Liver (tissue), 9 donors: ENCODE measurements around the gene CACNA2D1. TPM values are rescaled to one million over a fixed set of nuclear protein-coding genes. Genes with fewer than 3 reads are reported as not detected.
A peak's percentile ranks its signal among the peaks of the same experiment; 100 is the strongest.
"Not testable (repeated sequence)": the region's sequence is repeated elsewhere in the genome, so short reads cannot be mapped to it uniquely, and the experiment has no call there.

ENCODE experiments used
- DNase-seq: peaks from one replicate; pipeline ENCODE4 v3.0.0-alpha.2; 2017; ENCODE audit warnings: low spot score
- H3K27ac ChIP-seq, 2 donors: one replicate each; pipeline ENCODE4 v1.7.0; 2013; ENCODE audit warnings: inconsistent platforms in 2 of 2, low read length in 2 of 2, control low read depth in 1 of 2, low read depth in 1 of 2, mild to moderate bottlenecking in 1 of 2
- H3K27me3 ChIP-seq, 4 donors: one replicate each; pipeline versions ENCODE4 v1.6.1 to v1.7.0; 2013; ENCODE audit warnings: low read length in 3 of 4, inconsistent platforms in 1 of 4, mild to moderate bottlenecking in 1 of 4, moderate library complexity in 1 of 4; ENCODE audit not compliant: control insufficient read depth in 4 of 4, insufficient read depth in 4 of 4
- H3K36me3 ChIP-seq, 4 donors: one replicate each; pipeline versions ENCODE4 v1.6.1 to v1.7.0; 2013; ENCODE audit warnings: low read length in 3 of 4, mild to moderate bottlenecking in 3 of 4, low read depth in 1 of 4, moderate library complexity in 1 of 4; ENCODE audit not compliant: control insufficient read depth in 4 of 4, insufficient read depth in 3 of 4
- H3K4me1 ChIP-seq, 4 donors: one replicate each; pipeline versions ENCODE4 v1.6.1 to v1.7.0; 2013; ENCODE audit warnings: low read length in 3 of 4, mild to moderate bottlenecking in 3 of 4, moderate library complexity in 1 of 4; ENCODE audit not compliant: control insufficient read depth in 4 of 4, insufficient read depth in 4 of 4
- H3K4me3 ChIP-seq, 3 donors: one replicate each; pipeline versions ENCODE4 v1.6.1 to v1.7.0; 2013; ENCODE audit warnings: low read length in 3 of 3, control low read depth in 1 of 3, low read depth in 1 of 3, mild to moderate bottlenecking in 1 of 3
- H3K9ac ChIP-seq, 2 donors: one replicate each; pipeline ENCODE4 v1.7.0; 2013; ENCODE audit warnings: low read length in 2 of 2, mild to moderate bottlenecking in 2 of 2, moderate library complexity in 2 of 2, control low read depth in 1 of 2, low read depth in 1 of 2
- H3K9me3 ChIP-seq, 4 donors: one replicate each; pipeline versions ENCODE4 v1.6.1 to v1.7.0; 2013; ENCODE audit warnings: low read length in 3 of 4; ENCODE audit not compliant: control insufficient read depth in 4 of 4
- ATF3 ChIP-seq: IDR thresholded peaks from 2 replicates; pipeline ENCODE4 v1.6.1; 2016; ENCODE audit warnings: antibody characterized with exemption
- CTCF ChIP-seq: fragments of 150-350 bp; IDR thresholded peaks from 2 replicates; pipeline ENCODE4 v1.5.1; 2017; ENCODE audit warnings: improper control_type of control experiment, low read depth, low read length; ENCODE audit not compliant: missing input control
- HNF4A ChIP-seq, 2 donors: conservative IDR thresholded peaks; 2 replicates each; pipeline ENCODE4 v1.6.1; 2016; ENCODE audit warnings: antibody characterized with exemption in 2 of 2, mild to moderate bottlenecking in 2 of 2
- HNF4G ChIP-seq: IDR thresholded peaks from 2 replicates; pipeline ENCODE4 v1.6.1; 2016; ENCODE audit warnings: antibody characterized with exemption
- JUND ChIP-seq, 2 donors: IDR thresholded peaks; 2 replicates each; pipeline ENCODE4 v1.6.1; 2016; ENCODE audit warnings: antibody characterized with exemption in 2 of 2
- NR2F2 ChIP-seq: IDR thresholded peaks from 2 replicates; pipeline ENCODE4 v1.6.1; 2016; ENCODE audit warnings: antibody characterized with exemption
- RAD21 ChIP-seq, 2 donors: IDR thresholded peaks; 2 replicates each; pipeline ENCODE4 v1.6.1; 2016; ENCODE audit warnings: antibody characterized with exemption in 2 of 2, mild to moderate bottlenecking in 2 of 2
- SP1 ChIP-seq: IDR thresholded peaks from 2 replicates; pipeline ENCODE4 v1.6.1; 2018; ENCODE audit warnings: antibody characterized with exemption, mild to moderate bottlenecking
- ZBTB33 ChIP-seq: IDR thresholded peaks from 2 replicates; pipeline ENCODE4 v1.6.1; 2016; ENCODE audit warnings: antibody characterized with exemption
- WGBS: extraction: QIAGEN DNeasy Blood & Tissue Kit; methylation state at CpG from one replicate; pipeline ENCODE4 v1.1.7; 2013; 5-methylcytosine and 5-hydroxymethylcytosine counted together
- polyA plus RNA-seq, 2 donors: library from polyadenylated mRNA; stranded (reverse) in 1 of 2; unstranded in 1 of 2; fragments of 200-250 nt in 1 of 2; fragments of >200 nt in 1 of 2; fragmentation: Nextera tagmentation in 1 of 2; extraction: Ambion mirVana in 1 of 2; gene quantifications; one replicate each; pipeline versions ENCODE4 v1.2.1 to v1.2.3, GENCODE V29; 2013 to 2015
- total RNA-seq, 2 donors: library from RNA; depleted of rRNA; stranded (reverse); fragments of >200 nt; gene quantifications; one replicate each; pipeline ENCODE4 v1.2.3, GENCODE V29; 2014
- donor health status: healthy.
- donor health status: healthy.
- donor health status: healthy.
- donor health status: healthy.
- donor health status: healthy.

CACNA2D1 gene
- total and polyA plus RNA-seq, 4 donors = 0.42 to 2.3 (median 0.94) TPM

- TF ChIP-seq HNF4G = peak; percentile 27
- TF ChIP-seq HNF4A (conservative IDR thresholded peaks at IDR 0.05) = peak; percentile 34 to 60
- no peak for TF ChIP-seq JUND (IDR thresholded peaks at IDR 0.05)
- peak; percentile 35 for TF ChIP-seq CTCF
- TF ChIP-seq RAD21 (IDR thresholded peaks at IDR 0.05) = peak; percentile 78 to 81
- no peak for TF ChIP-seq ZBTB33
- Histone ChIP-seq H3K9ac (no peak overlapping the region), H3K4me1 (peaks cover 0 to 3% (median 0%) of the 10 kb centered on the region in 4 donors), H3K9me3 (no peaks in the 10 kb centered on the region), H3K27ac (no peak overlapping the region), H3K4me3 (no peak overlapping the region), H3K36me3 (no peaks in the 10 kb centered on the region), H3K27me3 (no peaks in the 10 kb centered on the region)
- DNase-seq = no peak
- 59% methylated on average over 1 of the region's 1 CpG for WGBS
Observed at GRCh38 chr7:82017334-82017943, 426.1 kb downstream of the CACNA2D1 start.

GRCh38 chr7:82015751-82016150 lies 427.8 kb downstream of the CACNA2D1 start:
- Histone ChIP-seq H3K4me3 (no peak overlapping the region), H3K9ac (no peak overlapping the region), H3K27me3 (no peaks in the 10 kb centered on the region), H3K9me3 (no peaks in the 10 kb centered on the region), H3K4me1 (peaks cover 0 to 3% (median 0%) of the 10 kb centered on the region in 4 donors), H3K27ac (no peak overlapping the region), H3K36me3 (no peaks in the 10 kb centered on the region)
- WGBS = 33% methylated on average over 2 of the region's 2 CpGs
- no peak for DNase-seq
- peak in 1 of 2 donors; percentile 23 for TF ChIP-seq HNF4A (conservative IDR thresholded peaks at IDR 0.05)
- peak; percentile 10 for TF ChIP-seq SP1
- no peak for TF ChIP-seq NR2F2
- peak; percentile 40 for TF ChIP-seq ATF3
- no peak for TF ChIP-seq RAD21 (IDR thresholded peaks at IDR 0.05)

GRCh38 chr7:82014574-82014973 lies 429.0 kb downstream of the CACNA2D1 start:
- not testable (repeated sequence) for H3K9me3 ChIP-seq, H3K27me3 ChIP-seq, H3K4me3 ChIP-seq, H3K4me1 ChIP-seq, H3K9ac ChIP-seq, DNase-seq, H3K27ac ChIP-seq, H3K36me3 ChIP-seq
- 93% methylated on average over 9 of the region's 9 CpGs for WGBS
